Natural killer cell (primary cell): Measurements from ENCODE around the gene RFNG. TPM values are rescaled to one million over a fixed set of nuclear protein-coding genes. Genes with fewer than 3 reads are reported as not detected.

Experiments
- ATAC-seq, 3 donors: fragments of 150-1000 bp in 2 of 3; fragments of 200-7000 bp in 1 of 3; cut with Tn5 transposase; 1 replicate in 1 of 3; 2 replicates in 2 of 3; pipeline ENCODE4 v1.10.0; 2021; ENCODE audit warnings: mild to moderate bottlenecking in 2 of 3, moderate library complexity in 2 of 3
- DNase-seq, 2 donors: peaks; one replicate each; pipeline versions ENCODE4 v3.0.0 to v3.0.0-alpha.2; 2013 to 2021; ENCODE audit warnings: mixed read lengths in 1 of 2
- H3K27ac ChIP-seq: one replicate; pipeline ENCODE4 v1.5.1; 2013; ENCODE audit warnings: mild to moderate bottlenecking, low read length
- H3K27me3 ChIP-seq: one replicate; pipeline ENCODE4 v1.6.1; 2013; ENCODE audit warnings: low read length; ENCODE audit not compliant: control insufficient read depth, insufficient read depth
- H3K36me3 ChIP-seq: one replicate; pipeline ENCODE4 v1.6.1; 2013; ENCODE audit warnings: low read length; ENCODE audit not compliant: control insufficient read depth, insufficient read depth
- H3K4me1 ChIP-seq: one replicate; pipeline ENCODE4 v1.6.1; 2013; ENCODE audit warnings: low read length; ENCODE audit not compliant: control insufficient read depth, insufficient read depth
- H3K4me3 ChIP-seq: one replicate; pipeline ENCODE4 v1.5.1; 2013; ENCODE audit warnings: low read length
- H3K9me3 ChIP-seq: one replicate; pipeline ENCODE4 v1.6.1; 2013; ENCODE audit warnings: low read length; ENCODE audit not compliant: control insufficient read depth, insufficient read depth
- H3K27ac Mint-ChIP-seq, 2 donors: one replicate each; pipeline ENCODE4 v1.8.0; 2022; ENCODE audit warnings: mild to moderate bottlenecking in 2 of 2, mixed read lengths in 2 of 2, moderate library complexity in 1 of 2
- H3K27me3 Mint-ChIP-seq, 2 donors: one replicate each; pipeline ENCODE4 v1.8.0; 2022; ENCODE audit warnings: low read depth in 2 of 2, mixed read lengths in 2 of 2
- H3K36me3 Mint-ChIP-seq: one replicate; pipeline ENCODE4 v1.8.0; 2022; ENCODE audit warnings: mixed read lengths
- H3K4me1 Mint-ChIP-seq, 2 donors: one replicate each; pipeline ENCODE4 v1.8.0; 2022; ENCODE audit warnings: mixed read lengths in 2 of 2
- H3K4me3 Mint-ChIP-seq: one replicate; pipeline ENCODE4 v1.8.0; 2022; ENCODE audit warnings: mild to moderate bottlenecking, moderate library complexity, mixed read lengths
- H3K9me3 Mint-ChIP-seq, 2 donors: one replicate each; pipeline ENCODE4 v1.8.0; 2022; ENCODE audit warnings: mixed read lengths in 2 of 2
- WGBS: methylation state at CpG from one replicate; pipeline ENCODE4 v1.1.7; 2013; ENCODE audit warnings: missing lambda C conversion rate; ENCODE audit not compliant: insufficient coverage; 5-methylcytosine and 5-hydroxymethylcytosine counted together
- intact Hi-C: fragments of 100-400 bp; cut with micrococcal nuclease; formaldehyde crosslinking; loops from one replicate; pipeline ENCODE4 v1.14.2; 2022
- total RNA-seq, 4 donors: library from RNA; stranded (reverse); fragments of 120-200 nt in 1 of 4; gene quantifications; one replicate each; pipeline versions ENCODE4 v1.2.3 to v1.2.4, GENCODE V29; 2013 to 2022
- TF ChIP-seq, protein P1 (sequence below): fragments of 200-600 bp; IDR thresholded peaks from one replicate; pipeline ENCODE4 v1.8.0; 2022; ENCODE audit warnings: antibody characterized with exemption

Gene RFNG
- total RNA-seq, 3 donors from 2014 or later (not counting 1 experiment from before 2014, with no cell fraction given), result 22.7 to 26.7 (median 23.2) TPM

DNA sequence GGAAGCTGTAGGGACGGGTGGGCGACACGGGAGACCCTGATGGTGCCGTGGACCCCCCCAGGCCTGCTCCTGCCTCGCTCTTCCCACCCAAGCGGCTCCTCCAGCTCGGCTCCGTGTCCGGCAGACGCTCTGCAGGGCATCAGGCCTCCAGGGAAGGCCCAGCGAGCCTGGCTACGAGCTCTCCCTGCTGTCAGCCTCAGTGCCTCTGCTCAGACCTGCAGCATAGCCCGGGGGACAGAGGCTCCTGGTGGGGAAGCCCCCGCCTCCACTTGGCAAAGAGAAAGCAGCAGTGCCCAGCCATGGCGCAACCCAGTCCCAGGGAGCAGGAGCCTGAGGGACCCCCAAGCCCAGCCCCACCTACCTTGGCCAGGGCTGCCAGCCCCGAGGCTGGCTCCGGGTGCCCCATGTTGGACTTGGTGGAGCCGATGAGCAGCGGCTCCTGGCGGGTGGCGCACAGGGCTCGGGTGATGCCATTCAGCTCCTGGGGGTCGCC is 40.5 kb upstream of the RFNG start:
- intact Hi-C loops, result loop anchor here (10.0 kb wide), 1 partner anchor 217 kb away; the partner anchor contains the start of gene ARHGDIA
- no peaks in the 10 kb centered on the region for H3K27me3 Mint-ChIP-seq
- DNase-seq (no peak), ATAC-seq (no peak)
- WGBS, result 95% methylated on average over 23 of the region's 23 CpGs
- no peak overlapping the region for H3K27ac ChIP-seq
- no peak overlapping the region for H3K27ac Mint-ChIP-seq
- H3K4me1 Mint-ChIP-seq, result peaks cover 0 to 4% of the 10 kb centered on the region in 2 donors
- H3K4me1 ChIP-seq, result peaks cover 10% of the 10 kb centered on the region
- no peaks in the 10 kb centered on the region for H3K9me3 ChIP-seq
- TF ChIP-seq, protein P1, sequence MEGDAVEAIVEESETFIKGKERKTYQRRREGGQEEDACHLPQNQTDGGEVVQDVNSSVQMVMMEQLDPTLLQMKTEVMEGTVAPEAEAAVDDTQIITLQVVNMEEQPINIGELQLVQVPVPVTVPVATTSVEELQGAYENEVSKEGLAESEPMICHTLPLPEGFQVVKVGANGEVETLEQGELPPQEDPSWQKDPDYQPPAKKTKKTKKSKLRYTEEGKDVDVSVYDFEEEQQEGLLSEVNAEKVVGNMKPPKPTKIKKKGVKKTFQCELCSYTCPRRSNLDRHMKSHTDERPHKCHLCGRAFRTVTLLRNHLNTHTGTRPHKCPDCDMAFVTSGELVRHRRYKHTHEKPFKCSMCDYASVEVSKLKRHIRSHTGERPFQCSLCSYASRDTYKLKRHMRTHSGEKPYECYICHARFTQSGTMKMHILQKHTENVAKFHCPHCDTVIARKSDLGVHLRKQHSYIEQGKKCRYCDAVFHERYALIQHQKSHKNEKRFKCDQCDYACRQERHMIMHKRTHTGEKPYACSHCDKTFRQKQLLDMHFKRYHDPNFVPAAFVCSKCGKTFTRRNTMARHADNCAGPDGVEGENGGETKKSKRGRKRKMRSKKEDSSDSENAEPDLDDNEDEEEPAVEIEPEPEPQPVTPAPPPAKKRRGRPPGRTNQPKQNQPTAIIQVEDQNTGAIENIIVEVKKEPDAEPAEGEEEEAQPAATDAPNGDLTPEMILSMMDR, result no peak
- no peaks in the 10 kb centered on the region for H3K36me3 Mint-ChIP-seq
- no peaks in the 10 kb centered on the region for H3K9me3 Mint-ChIP-seq
- peaks cover 60% of the 10 kb centered on the region for H3K36me3 ChIP-seq
- H3K4me3 Mint-ChIP-seq, result no peak overlapping the region
- no peaks in the 10 kb centered on the region for H3K27me3 ChIP-seq
- no peak overlapping the region for H3K4me3 ChIP-seq

DNA sequence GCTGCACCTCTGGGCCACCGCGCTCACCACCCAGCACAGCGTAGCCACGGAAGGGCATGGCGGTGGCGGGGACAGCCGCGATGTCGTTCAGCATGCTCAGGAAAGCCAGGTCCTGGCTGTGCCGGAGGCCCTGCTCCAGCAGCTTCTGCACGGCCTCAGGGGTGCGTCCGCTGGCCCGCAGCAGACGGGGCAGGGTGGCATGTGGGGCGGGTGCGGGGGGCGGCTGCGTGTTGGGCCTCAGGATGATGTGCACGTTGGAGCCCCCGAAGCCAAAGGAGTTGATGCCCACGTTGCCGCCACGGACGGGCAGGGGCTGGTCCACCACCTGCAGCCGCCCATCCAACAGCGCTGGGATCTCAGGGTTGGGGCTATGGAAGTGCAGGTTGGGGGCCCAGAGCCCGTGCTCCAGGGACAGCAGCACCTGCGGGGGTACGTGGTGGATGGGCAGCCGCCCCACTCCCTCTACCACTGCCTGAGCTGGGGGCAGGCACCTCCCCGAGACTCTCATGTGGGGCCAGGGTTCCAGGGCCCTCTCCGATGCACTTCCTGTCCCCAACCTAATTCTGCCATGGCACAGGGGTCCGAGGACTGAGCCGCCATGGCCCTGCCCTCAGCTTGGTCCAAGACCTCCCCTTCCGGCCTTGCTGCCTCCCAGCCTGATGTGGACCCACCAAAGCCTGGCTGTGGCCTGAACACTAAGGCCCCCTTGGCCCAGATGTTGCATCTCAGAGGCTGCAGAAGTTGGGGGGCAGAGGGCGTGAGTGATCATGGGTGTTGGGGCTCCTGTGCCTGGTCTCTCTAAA is 39.9 kb upstream of the RFNG start:
- ATAC-seq (no peak), DNase-seq (no peak)
- Histone ChIP-seq H3K4me1 (peaks cover 3% of the 10 kb centered on the region), H3K9me3 (no peaks in the 10 kb centered on the region), H3K36me3 (peaks cover 66% of the 10 kb centered on the region), H3K27me3 (no peaks in the 10 kb centered on the region), H3K4me3 (no peak overlapping the region), H3K27ac (no peak overlapping the region)
- Mint-ChIP-seq H3K9me3 (no peaks in the 10 kb centered on the region), H3K27ac (no peak overlapping the region), H3K27me3 (no peaks in the 10 kb centered on the region), H3K36me3 (no peaks in the 10 kb centered on the region), H3K4me3 (no peak overlapping the region), H3K4me1 (no peaks in the 10 kb centered on the region)
- intact Hi-C loops, result loop anchor here (10.0 kb wide), 1 partner anchor 217 kb away; the partner anchor contains the start of gene ARHGDIA
- TF ChIP-seq, protein P1, result no peak
- WGBS, result 97% methylated on average over 37 of the region's 37 CpGs

DNA sequence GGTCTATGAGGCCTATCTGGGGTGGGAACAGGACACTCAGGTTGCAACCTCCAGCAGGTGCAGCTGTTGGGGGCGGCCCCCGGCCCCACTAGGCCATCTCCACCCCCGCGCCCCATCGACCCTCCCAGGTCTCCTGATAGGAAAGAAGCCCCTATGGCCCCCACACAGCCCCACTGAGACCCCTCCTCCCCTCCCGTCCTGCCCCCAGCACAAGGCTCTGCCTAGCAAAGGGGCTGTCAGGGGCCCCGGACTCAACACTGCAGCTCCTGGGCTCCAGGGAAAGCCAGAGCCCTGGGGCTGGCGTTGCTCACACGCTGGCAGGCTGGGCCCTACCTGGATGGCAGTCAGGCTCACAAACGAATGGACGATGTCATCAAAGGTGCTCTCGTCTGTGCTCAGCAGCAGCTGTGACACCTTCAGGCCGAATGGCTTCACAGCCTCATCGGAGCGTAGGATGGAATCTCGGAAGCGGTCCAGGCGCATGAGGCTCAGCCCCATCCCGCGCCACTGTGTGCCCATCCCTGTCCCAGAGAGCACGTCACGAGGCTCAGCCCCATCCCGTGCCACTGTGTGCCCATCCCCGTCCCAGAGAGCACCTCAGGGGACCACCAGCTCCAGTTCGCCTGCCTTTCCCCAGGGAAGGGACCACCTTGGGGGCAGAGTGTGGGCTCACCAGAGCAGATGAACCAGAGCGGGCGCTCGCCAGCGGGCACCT is 39.1 kb upstream of the RFNG start:
- no peak overlapping the region for H3K4me3 Mint-ChIP-seq
- intact Hi-C loops, result loop anchor here (10.0 kb wide), 1 partner anchor 216 kb away; the partner anchor contains the start of gene ARHGDIA
- no peaks in the 10 kb centered on the region for H3K27me3 ChIP-seq
- no peaks in the 10 kb centered on the region for H3K4me1 Mint-ChIP-seq
- no peaks in the 10 kb centered on the region for H3K36me3 Mint-ChIP-seq
- ATAC-seq (no peak), DNase-seq (no peak)
- H3K36me3 ChIP-seq, result peaks cover 71% of the 10 kb centered on the region
- no peak overlapping the region for H3K27ac Mint-ChIP-seq
- H3K27ac ChIP-seq, result no peak overlapping the region
- no peaks in the 10 kb centered on the region for H3K9me3 ChIP-seq
- 96% methylated on average over 29 of the region's 29 CpGs for WGBS
- no peaks in the 10 kb centered on the region for H3K9me3 Mint-ChIP-seq
- no peak overlapping the region for H3K4me3 ChIP-seq
- no peaks in the 10 kb centered on the region for H3K27me3 Mint-ChIP-seq
- no peaks in the 10 kb centered on the region for H3K4me1 ChIP-seq
- TF ChIP-seq, protein P1, result no peak
